Bronchial epithelial cell (primary cell): ENCODE results near the gene CPNE2. TPM values are rescaled to one million over a fixed set of nuclear protein-coding genes. Genes with fewer than 3 reads are reported as not detected.

Experiments
- DNase-seq: peaks from one replicate; pipeline ENCODE4 v3.0.0-alpha.2; 2010; ENCODE audit warnings: low read depth
- FAIRE-seq: peaks from 2 replicates; lab custom pipeline; 2011; peaks lifted over from hg19 to GRCh38; lab: Jason Lieb, UNC
- H3K27me3 ChIP-seq: 2 replicates; pipeline ENCODE4 v1.5.1; 2011; ENCODE audit warnings: low read length; ENCODE audit not compliant: control insufficient read depth, insufficient read depth
- H3K36me3 ChIP-seq: 2 replicates; pipeline ENCODE4 v1.5.1; 2011; ENCODE audit warnings: low read length; ENCODE audit not compliant: control insufficient read depth, insufficient read depth
- H3K4me3 ChIP-seq: 2 replicates; pipeline ENCODE4 v1.5.1; 2011; ENCODE audit warnings: mild to moderate bottlenecking, low read depth, low read length, control low read depth
- total RNA-seq: library from RNA; depleted of rRNA; stranded (reverse); fragments of >200 nt; gene quantifications from 2 replicates; pipeline ENCODE4 v1.2.1, GENCODE V29; 2014
- TF ChIP-seq, protein P1 (sequence below): IDR thresholded peaks from 2 replicates; pipeline ENCODE4 v1.5.1; 2011; ENCODE audit warnings: mild to moderate bottlenecking, moderate library complexity, low read length, control low read depth, inconsistent platforms; ENCODE audit not compliant: insufficient read depth, severe bottlenecking

The CPNE2 gene
- total RNA-seq, 1 donor from 2014 or later: 5.0 TPM

DNA sequence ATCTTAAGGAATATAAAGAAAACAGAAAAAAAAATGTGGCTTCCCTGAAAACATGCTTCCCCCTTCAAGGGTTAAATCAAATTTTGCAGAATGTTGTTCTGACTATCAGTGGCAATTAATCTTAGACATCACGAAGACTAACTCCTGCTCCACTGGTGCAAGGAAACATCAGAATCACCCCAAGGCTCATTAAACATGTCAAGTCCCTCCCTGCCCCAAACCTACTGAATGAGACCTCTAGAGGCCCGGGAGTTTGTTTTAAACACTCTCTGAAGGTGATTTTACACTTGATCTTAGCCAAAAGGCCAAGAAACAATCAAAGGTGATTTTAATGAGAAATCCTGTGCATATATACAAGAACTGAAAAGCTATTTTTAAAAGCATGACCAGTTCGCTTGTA is 75.2 kb downstream of the CPNE2 start:
- no peak for DNase-seq
- H3K4me3 ChIP-seq: no peak overlapping the region
- no peak for FAIRE-seq
- TF ChIP-seq, protein P1, sequence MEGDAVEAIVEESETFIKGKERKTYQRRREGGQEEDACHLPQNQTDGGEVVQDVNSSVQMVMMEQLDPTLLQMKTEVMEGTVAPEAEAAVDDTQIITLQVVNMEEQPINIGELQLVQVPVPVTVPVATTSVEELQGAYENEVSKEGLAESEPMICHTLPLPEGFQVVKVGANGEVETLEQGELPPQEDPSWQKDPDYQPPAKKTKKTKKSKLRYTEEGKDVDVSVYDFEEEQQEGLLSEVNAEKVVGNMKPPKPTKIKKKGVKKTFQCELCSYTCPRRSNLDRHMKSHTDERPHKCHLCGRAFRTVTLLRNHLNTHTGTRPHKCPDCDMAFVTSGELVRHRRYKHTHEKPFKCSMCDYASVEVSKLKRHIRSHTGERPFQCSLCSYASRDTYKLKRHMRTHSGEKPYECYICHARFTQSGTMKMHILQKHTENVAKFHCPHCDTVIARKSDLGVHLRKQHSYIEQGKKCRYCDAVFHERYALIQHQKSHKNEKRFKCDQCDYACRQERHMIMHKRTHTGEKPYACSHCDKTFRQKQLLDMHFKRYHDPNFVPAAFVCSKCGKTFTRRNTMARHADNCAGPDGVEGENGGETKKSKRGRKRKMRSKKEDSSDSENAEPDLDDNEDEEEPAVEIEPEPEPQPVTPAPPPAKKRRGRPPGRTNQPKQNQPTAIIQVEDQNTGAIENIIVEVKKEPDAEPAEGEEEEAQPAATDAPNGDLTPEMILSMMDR: no peak
- H3K27me3 ChIP-seq: no peaks in the 10 kb centered on the region
- H3K36me3 ChIP-seq: peaks cover 9% of the 10 kb centered on the region

DNA sequence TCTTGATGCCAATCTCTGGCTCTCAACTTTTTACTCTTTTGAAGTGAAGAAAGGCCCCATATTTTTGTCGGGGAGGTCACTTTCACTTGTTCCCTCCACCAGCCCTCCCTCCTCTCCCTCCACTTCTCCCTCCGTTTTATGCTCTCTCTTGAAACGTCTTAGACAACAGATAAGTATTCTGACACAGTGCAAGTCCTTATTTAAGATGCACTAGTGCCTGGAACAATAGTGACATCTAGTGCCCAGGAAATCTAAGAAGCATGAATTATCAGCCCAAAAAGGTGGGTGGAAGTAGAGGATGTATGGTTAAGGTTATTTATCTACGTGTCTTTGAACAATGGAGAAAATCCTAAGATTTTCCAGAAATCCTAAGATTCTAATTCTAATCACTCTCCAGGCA is 75.6 kb downstream of the CPNE2 start:
- H3K36me3 ChIP-seq: peaks cover 10% of the 10 kb centered on the region
- FAIRE-seq: no peak
- TF ChIP-seq, protein P1: peak; percentile 49

DNA sequence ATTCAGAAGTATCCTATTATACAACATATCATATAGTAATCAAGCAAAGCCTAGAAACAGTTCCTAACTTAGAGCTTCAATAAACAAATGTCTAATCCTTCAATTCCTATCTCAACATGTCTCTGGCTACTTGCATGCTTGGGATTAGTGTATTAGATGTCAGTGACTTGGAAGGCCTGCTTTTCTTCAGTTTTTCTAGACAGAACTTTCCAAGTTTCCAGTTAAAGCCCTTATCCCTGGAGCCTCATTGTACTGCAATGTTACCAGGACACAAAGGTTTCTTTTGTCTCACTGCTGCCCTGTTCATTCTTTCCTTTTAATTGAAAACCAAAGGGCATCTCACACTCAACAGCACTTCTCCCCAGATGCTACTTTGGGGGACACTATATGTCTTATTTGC is 76.9 kb downstream of the CPNE2 start:
- H3K27me3 ChIP-seq: no peaks in the 10 kb centered on the region
- no peak overlapping the region for H3K4me3 ChIP-seq
- no peak for FAIRE-seq
- no peak for DNase-seq
- H3K36me3 ChIP-seq: peaks cover 8% of the 10 kb centered on the region
- TF ChIP-seq, protein P1: no peak

More for the DNA sequence above, 75.6 kb downstream of the CPNE2 start:
- Histone ChIP-seq H3K4me3 (no peak overlapping the region), H3K27me3 (no peaks in the 10 kb centered on the region)
- DNase-seq: peak; percentile 77

DNA sequence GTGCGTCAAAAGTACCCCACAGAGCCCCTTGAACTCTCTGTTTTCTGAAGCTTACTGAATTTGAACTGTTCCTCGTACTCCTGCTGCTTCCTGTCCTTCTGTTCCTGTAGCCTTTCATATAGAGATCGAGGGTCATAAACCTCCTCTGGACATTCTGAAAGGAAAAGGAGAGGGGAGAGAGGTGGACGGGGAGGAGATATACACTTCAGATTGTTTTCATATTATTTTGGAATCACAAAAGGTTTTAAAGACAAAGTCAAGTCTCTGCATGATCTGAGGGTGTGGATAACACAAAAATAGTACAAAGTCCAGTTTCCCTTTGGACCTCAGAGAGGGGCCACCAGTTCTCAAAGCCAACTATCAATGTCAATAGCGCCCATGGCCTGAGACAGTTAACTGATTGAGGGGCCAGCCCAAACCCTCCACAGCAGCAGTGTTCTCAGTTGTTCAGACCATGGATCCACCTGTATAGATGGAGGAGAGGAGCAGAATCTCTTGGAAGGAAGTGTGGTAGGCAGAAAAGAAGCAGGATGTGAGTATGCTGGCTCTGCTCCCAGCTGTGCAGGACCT is 80.4 kb downstream of the CPNE2 start:
- TF ChIP-seq, protein P1: no peak
- DNase-seq: no peak
- Histone ChIP-seq H3K27me3 (no peaks in the 10 kb centered on the region), H3K36me3 (peaks cover 5% of the 10 kb centered on the region), H3K4me3 (no peak overlapping the region)
- no peak for FAIRE-seq

DNA sequence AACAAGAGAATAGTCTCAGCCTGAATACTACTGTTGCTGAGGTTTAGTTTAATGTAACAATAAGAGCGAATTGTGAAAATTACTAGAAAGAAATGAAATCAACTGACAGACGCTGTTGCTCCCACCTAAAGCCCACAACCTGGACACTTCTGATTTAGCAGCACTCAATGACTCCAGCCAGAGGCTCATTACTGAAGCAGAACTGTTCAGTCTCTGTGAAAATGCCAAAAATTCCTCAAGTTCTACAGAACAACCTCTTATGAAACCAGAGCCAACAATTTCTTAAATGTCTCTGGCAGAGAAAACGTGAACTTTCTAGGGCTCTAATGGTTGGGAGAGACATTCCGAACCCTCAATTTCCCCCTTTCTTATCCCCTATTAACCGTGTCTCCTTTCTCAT is 83.5 kb downstream of the CPNE2 start:
- Histone ChIP-seq H3K4me3 (no peak overlapping the region), H3K27me3 (no peaks in the 10 kb centered on the region), H3K36me3 (peaks cover 7% of the 10 kb centered on the region)
- FAIRE-seq: no peak
- TF ChIP-seq, protein P1: no peak
- DNase-seq: no peak

DNA sequence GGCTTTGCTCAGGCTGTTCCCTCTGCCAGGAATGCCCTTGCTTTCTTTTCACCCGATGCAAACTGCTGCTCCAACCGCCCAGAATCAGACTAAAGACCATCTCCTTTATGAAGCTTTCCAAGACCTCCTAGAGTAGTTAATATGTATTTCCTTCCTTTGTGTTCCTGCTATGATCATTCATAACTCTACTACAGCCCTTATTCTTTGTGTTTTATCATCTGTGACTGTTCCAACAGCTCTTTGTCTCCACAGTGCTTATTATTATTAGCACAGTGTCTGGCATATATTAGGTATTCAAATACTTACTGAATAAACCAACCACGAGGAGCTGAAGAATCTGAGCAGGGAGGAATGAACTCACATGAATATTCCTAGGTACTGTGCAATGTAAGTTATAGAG is 85.8 kb downstream of the CPNE2 start:
- TF ChIP-seq, protein P1: no peak
- no peak for DNase-seq
- H3K27me3 ChIP-seq: no peaks in the 10 kb centered on the region
- no peak overlapping the region for H3K4me3 ChIP-seq
- no peak for FAIRE-seq
- H3K36me3 ChIP-seq: peaks cover 1% of the 10 kb centered on the region
